H1 (cell line): Measurements from ENCODE around the gene SMIM44. TPM values are rescaled to one million over a fixed set of nuclear protein-coding genes. Genes with fewer than 3 reads are reported as not detected.

ENCODE experiments used
- NANOG ChIP-seq: IDR thresholded peaks from 2 replicates; pipeline ENCODE4 v1.6.1; 2011; ENCODE audit warnings: low read length, low read depth, mild to moderate bottlenecking, inconsistent platforms; ENCODE audit not compliant: insufficient read depth, poor library complexity, severe bottlenecking
- SAP30 ChIP-seq: fragments of 300-600 bp; sonication (generic); IDR thresholded peaks from 2 replicates; pipeline ENCODE4 v1.7.1; 2012; ENCODE audit warnings: low read length, moderate library complexity, mild to moderate bottlenecking, inconsistent platforms; ENCODE audit not compliant: insufficient read depth, insufficient replicate concordance
- USF2 ChIP-seq: IDR thresholded peaks from 2 replicates; pipeline ENCODE4 v1.6.1; 2011; ENCODE audit warnings: low read length, improper control_type of control experiment
- polyA plus RNA-seq, 7 experiments: library from polyadenylated mRNA; depleted of rRNA in 3 of 7; stranded (reverse) in 5 of 7; unstranded in 2 of 7; fragments of >200 nt in 5 of 7; fragments of 200-250 nt in 2 of 7; gene quantifications; 1 replicate in 5 of 7; 2 replicates in 1 of 7; 4 replicates in 1 of 7; pipeline versions ENCODE4 v1.2.1 to v1.2.3, GENCODE V29; 2011 to 2013; ENCODE audit warnings: missing spikeins in 2 of 7, mixed read lengths in 2 of 7
- total RNA-seq: library from RNA; stranded (reverse); fragmentation: NEBNext Ultra II Directional; extraction: Animal tissue kit (Norgen Biotek cat#: 25700); gene quantifications from 2 replicates; pipeline ENCODE4 v1.2.1, GENCODE V29; 2021

The SMIM44 gene
- total and polyA plus RNA-seq, 2 of the 8 experiments (the other 6 are each of a cell fraction or from before 2014, with no cell fraction given) = not detected

GRCh38 chr19:3515891-3516422 lies 32.7 kb upstream of the SMIM44 start (continued):
- TF ChIP-seq NANOG (no peak), SAP30 (no peak), USF2 (no peak)
